LNCaP clone FGC (cell line): ENCODE results near the gene UTP18.
"Not testable (repeated sequence)": the region's sequence is repeated elsewhere in the genome, so short reads cannot be mapped to it uniquely, and the experiment has no call there.

Experiments used
- DNase-seq: peaks from one replicate; pipeline ENCODE4 v3.0.0-alpha.2; 2011; ENCODE audit warnings: low read depth
- H3K4me3 ChIP-seq: 2 replicates; pipeline ENCODE4 v1.5.1; 2011; ENCODE audit warnings: mild to moderate bottlenecking, low read depth, low read length, control low read depth
- CTCF ChIP-seq: IDR thresholded peaks from 2 replicates; pipeline ENCODE4 v1.5.1; 2012; ENCODE audit warnings: mild to moderate bottlenecking; ENCODE audit not compliant: control insufficient read depth, insufficient read depth; ENCODE audit errors: extremely low read depth

UTP18 gene

GRCh38 chr17:51258756-51259563 is 1.4 kb upstream of the UTP18 start:
- TF ChIP-seq CTCF, result no peak
- no peak for DNase-seq
- peak overlapping the region; percentile 90 for H3K4me3 ChIP-seq

GRCh38 chr17:51259564-51260236 is 646 bp upstream of the UTP18 start, which contains the start of gene MBTD1:
Gene MBTD1, minus strand, starts transcription at chr17:51260049. Its CDS starts 34,888 bp downstream, at chr17:51225161.
- H3K4me3 ChIP-seq, result peak within 1 kb of the TSS; percentile 90
- TF ChIP-seq CTCF, result no peak
- DNase-seq, result peak; percentile 88

GRCh38 chr17:51261024-51261963 is 948 bp downstream of the UTP18 start:
- H3K4me3 ChIP-seq, result peak overlapping the region; percentile 90
- DNase-seq, result no peak
- no peak for TF ChIP-seq CTCF

GRCh38 chr17:51263006-51263405 is 2.7 kb downstream of the UTP18 start:
- no peak overlapping the region for H3K4me3 ChIP-seq
- no peak for TF ChIP-seq CTCF
- DNase-seq, result no peak

- not testable (repeated sequence) for H3K4me3 ChIP-seq, DNase-seq
Measured at GRCh38 chr17:51264466-51264865, 4.1 kb downstream of the UTP18 start.

GRCh38 chr17:51269991-51270390 is 9.6 kb downstream of the UTP18 start:
- TF ChIP-seq CTCF, result no peak
- no peak overlapping the region for H3K4me3 ChIP-seq

GRCh38 chr17:51270636-51271035 is 10.3 kb downstream of the UTP18 start:
- TF ChIP-seq CTCF, result no peak
- H3K4me3 ChIP-seq, result no peak overlapping the region
- no peak for DNase-seq

More at GRCh38 chr17:51269991-51270390, 9.6 kb downstream of the UTP18 start:
- DNase-seq, result no peak
